ENCODE data around the gene MAT2B.
A peak's percentile ranks its signal among the peaks of the same experiment; 100 is the strongest.

Gene MAT2B

GRCh38 chr5:163460562-163461171 is 44.8 kb upstream of the MAT2B start, which contains the start of gene HMMR:
TSS of gene HMMR (plus strand) at chr5:163460632. CDS start at chr5:163460693, 61 bp downstream.
- TF ChIP-seq, protein P1, sequence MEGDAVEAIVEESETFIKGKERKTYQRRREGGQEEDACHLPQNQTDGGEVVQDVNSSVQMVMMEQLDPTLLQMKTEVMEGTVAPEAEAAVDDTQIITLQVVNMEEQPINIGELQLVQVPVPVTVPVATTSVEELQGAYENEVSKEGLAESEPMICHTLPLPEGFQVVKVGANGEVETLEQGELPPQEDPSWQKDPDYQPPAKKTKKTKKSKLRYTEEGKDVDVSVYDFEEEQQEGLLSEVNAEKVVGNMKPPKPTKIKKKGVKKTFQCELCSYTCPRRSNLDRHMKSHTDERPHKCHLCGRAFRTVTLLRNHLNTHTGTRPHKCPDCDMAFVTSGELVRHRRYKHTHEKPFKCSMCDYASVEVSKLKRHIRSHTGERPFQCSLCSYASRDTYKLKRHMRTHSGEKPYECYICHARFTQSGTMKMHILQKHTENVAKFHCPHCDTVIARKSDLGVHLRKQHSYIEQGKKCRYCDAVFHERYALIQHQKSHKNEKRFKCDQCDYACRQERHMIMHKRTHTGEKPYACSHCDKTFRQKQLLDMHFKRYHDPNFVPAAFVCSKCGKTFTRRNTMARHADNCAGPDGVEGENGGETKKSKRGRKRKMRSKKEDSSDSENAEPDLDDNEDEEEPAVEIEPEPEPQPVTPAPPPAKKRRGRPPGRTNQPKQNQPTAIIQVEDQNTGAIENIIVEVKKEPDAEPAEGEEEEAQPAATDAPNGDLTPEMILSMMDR (conservative IDR thresholded peaks at IDR 0.05): no peak
- H3K27ac ChIP-seq: peak within 1 kb of the TSS; percentile 94

DNA sequence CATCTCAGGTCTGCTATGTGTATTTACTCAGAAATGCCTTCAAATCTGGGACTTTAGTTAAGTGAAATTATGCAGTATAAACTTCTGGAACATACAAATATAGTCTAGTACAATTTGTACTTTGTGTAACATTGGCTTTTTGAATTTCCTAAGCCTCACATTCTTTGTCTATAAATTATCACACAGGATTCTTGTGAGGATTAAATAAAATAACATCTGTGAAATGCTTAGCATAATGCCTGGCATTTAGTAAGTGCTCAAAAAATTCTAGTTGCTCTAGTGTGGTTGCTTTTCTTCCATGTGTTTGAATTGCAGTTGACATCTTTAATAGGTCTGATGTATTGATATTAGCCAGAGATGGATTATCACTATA is 42.4 kb upstream of the MAT2B start:
- H3K27ac ChIP-seq: peak overlapping the region; percentile 94

DNA sequence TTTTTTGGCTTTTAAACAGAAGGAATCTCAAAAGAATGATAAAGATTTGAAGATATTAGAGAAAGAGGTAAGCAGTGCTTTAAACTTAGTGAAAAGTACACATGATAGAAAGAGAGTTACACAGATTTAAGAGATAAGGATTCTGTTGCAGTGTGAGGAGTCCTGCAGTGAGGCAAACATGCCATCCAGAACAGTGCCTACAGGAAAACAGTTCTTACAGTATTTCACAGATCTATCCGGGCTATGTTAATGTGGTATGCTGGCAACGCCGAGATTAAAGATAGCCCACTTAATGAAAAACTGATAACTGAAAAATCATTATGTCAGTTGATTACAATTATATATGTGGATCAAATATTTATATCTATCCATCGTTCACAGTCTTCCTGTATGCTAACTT is 37.7 kb upstream of the MAT2B start:
- TF ChIP-seq, protein P1 (conservative IDR thresholded peaks at IDR 0.05): no peak
- H3K27ac ChIP-seq: peak overlapping the region; percentile 38

More for the DNA sequence above, 42.4 kb upstream of the MAT2B start:
- TF ChIP-seq, protein P1 (conservative IDR thresholded peaks at IDR 0.05): no peak

DNA sequence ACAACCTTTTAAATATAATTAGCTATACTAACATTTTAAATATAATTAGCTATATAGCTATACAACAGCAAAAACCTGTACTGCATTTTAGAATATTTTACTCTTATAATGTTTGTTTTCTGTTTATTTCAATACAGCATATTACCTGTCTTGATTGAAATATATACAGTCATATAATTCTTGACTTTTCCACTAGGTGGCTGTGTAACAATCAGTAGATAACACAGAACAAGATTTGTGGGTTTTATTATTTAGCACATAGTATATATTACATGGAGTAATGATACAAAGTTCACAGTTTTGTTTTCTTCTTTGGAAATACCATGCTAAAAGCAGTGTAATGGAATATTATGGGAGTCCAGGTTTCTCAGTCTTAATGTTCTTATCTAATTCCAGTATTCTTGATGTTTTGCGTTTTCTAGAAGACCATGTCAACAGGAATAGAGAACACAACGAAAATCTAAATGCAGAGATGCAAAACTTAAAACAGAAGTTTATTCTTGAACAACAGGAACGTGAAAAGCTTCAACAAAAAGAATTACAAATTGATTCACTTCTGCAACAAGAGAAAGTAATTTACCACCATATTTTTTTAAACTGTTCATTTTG is 31.7 kb upstream of the MAT2B start:
- H3K27ac ChIP-seq: no peak overlapping the region
- TF ChIP-seq, protein P1 (conservative IDR thresholded peaks at IDR 0.05): no peak

DNA sequence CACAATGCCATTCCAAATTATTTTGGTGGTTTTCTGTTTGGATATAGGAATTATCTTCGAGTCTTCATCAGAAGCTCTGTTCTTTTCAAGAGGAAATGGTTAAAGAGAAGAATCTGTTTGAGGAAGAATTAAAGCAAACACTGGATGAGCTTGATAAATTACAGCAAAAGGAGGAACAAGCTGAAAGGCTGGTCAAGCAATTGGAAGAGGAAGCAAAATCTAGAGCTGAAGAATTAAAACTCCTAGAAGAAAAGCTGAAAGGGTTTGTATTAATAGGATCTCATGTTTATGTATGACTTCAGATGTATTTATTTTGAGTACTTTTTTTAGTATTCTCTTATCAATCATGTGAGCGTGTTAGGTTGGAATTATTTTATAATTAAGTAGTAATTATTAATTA is 30.0 kb upstream of the MAT2B start:
- TF ChIP-seq, protein P1 (conservative IDR thresholded peaks at IDR 0.05): no peak
- H3K27ac ChIP-seq: no peak overlapping the region

- H3K27ac ChIP-seq: no peak overlapping the region
- TF ChIP-seq, protein P1 (conservative IDR thresholded peaks at IDR 0.05): no peak
Observed at GRCh38 chr5:163478126-163478981, 27.1 kb upstream of the MAT2B start.

- TF ChIP-seq, protein P1 (conservative IDR thresholded peaks at IDR 0.05): no peak
- H3K27ac ChIP-seq: no peak overlapping the region
Observed at GRCh38 chr5:163478982-163479271, 26.5 kb upstream of the MAT2B start.

Data from VCaP (cell line).